Stimulated activated naive CD8-positive, alpha-beta T cell treated with anti-CD3 and anti-CD28 coated beads, Interleukin-15, Interleukin-2, amounts not matched to agents 100 U/mL and 50 U/mL, for 24 hours (primary cell): ENCODE results near the gene ARHGEF12.

Experiments
- ATAC-seq: fragments of 150-1000 bp; cut with Tn5 transposase; one replicate; pipeline ENCODE4 v1.10.0; 2021
- DNase-seq: peaks from one replicate; pipeline ENCODE4 v3.0.0; 2021

The ARHGEF12 gene

DNA sequence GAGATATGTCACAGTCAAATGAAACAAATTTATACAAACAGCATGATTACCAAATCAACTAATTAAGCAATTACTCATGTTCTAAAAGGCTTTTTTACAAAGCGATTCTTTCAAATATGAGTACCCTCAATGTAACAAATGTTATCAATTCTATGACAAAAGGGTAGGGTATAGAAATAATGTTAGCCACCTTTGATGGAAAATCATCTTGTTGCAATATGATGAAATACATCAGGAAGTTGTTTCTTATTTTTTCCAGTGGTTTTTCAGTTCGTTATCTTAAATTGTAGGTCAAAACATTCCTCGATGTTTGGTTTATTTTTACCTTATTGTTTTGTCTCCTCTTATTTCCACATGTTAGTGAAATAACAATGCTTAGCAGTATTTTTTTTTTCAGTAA is 6.5 kb downstream of the ARHGEF12 start:
- ATAC-seq, result no peak
- no peak for DNase-seq

DNA sequence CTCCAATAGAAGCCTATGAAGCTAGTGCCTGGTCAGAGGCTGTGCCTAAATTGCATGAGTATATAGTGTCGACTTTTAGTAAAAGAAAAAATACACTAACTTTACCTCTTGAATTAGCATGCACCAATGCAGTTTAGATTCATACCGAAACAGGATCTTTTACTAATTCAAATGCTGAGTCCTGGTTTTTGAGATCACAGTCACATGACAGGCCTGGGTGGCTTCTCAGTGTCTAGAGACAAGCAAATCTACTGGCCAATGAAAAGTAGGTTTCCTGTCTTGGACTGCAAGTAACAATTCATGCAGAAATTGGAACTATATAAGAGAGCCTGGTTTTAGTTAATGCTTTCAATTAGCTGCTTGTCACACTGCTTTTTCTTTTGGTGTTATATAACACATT is 7.2 kb downstream of the ARHGEF12 start:
- no peak for ATAC-seq
- no peak for DNase-seq

DNA sequence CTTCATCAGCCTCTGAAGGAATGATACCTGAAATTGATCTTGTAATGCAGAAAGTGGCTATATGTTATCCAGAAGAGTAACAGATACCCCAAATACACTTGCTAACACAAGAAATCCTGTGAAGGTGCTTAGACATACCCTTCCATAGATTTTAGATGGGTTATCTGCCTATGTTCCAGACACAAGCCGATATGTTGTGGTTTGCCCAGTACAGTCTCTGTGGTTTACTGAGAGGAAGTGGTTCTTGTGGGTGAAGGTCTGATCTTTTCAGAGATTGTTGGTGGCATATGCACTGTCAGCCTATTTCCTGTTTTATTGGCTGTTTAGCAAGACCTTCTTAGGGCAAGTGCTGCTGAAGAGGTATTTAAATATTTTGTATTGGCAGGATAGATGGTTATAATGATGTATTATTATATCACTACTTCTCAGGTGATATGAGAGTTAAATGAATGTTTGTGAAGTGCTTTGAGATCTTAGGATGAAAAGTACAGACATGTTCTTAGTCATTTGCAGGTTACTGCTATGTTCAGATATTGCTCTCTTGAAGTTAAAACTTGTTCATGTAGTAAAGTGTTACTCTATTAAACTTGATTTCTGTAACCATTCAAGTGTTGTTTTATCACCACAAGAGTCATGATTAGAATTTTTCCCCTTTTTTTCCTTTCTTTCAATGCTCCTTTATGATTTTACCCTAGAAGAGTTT is 8.2 kb downstream of the ARHGEF12 start:
- peak; percentile 89 for ATAC-seq
- DNase-seq, result peak; percentile 44

DNA sequence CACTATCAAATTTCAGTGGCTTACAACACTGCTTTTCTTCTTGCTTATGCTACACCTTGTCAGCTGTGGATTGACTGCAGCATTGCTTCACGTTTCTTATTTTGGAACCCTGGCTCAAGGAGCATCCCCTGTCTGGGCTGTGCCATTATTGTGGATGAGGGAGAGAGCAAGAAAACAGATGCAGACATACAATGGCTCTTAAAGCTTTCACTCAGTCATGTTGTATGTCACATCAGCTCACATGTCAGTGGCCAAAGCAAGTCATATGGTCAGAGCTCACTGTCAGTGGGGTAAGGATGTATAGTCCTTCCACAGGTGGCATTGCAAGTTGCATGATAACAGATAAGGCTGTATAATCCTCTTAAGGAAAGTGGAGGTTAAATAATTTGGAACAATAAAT is 10.0 kb downstream of the ARHGEF12 start:
- DNase-seq (no peak), ATAC-seq (no peak)

DNA sequence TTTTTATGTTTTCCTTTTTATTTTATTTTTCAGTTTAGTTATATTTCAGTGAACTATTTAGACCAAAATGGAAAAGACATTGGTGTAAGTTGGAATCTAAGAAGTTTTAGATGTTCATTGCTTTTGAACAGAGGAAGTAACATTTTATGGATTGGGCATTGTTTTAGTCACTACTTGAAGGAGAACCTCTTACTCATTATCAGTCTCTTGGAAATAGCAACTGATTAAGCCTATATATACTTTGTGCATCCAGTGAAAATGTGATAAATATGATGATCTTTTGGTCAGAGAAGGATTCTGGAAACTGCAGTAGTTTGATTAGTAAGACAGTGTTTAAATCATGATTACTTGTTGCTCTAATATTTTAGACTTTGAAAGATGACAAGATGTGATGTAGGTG is 14.4 kb downstream of the ARHGEF12 start:
- ATAC-seq (no peak), DNase-seq (no peak)

DNA sequence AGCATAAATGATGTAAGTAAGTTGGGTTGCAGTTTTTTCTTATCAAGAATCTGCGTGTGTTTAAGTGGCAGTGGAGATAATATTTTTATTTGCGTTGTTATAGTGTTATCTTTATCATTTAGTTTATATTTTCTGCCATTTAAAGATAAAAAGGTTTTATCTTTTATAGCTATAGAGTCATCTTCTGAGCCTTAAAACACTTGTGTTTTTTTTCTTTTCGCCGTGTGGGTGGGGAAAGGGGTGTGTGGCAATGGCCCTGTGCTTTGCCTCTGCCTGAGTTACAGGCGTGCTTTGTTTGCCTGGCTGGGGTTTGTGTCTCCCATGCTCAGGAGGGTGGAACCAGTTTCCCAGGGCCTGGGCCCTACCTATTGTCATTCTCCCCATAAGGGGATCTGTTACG is 16.2 kb downstream of the ARHGEF12 start:
- ATAC-seq (no peak), DNase-seq (no peak)

DNA sequence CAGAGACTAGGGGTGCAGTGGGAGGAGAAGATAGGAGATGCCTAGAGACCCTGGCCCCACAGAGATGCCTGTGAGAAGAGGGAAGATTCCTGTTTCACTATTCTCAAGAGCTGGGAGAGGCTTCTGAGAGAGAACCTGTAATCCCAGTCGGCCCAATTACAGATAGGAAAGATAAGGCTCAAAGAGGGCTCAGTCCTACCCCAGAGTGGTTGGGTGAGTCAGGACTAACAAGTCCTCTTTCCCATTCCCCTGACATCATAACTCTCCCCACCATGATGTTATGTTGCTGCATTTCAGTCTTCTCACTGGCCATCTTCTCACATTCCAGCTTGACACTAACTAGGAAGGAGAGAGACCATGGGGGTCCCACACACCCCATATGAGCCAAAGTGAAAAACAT is 17.9 kb downstream of the ARHGEF12 start:
- ATAC-seq, result no peak
- DNase-seq, result no peak

DNA sequence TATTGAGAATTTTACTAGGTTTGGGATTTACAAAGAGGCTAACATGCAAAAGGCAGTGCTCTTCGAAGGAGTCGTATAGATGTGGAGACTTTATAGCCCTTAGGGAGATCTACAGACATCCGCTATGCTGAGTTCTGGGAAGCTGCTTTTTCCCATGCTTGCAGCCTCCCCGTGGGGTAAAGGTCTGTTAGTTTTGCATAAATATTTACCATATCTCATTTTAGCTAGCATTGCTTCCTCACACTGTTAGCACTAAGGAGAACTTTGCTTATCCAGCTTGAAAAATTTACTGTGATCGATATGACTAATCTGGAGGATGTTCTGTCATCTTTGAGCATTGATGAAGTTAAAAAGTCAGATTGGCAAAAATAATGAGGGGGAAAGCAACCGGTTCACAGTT is 18.6 kb downstream of the ARHGEF12 start:
- DNase-seq (no peak), ATAC-seq (no peak)

DNA sequence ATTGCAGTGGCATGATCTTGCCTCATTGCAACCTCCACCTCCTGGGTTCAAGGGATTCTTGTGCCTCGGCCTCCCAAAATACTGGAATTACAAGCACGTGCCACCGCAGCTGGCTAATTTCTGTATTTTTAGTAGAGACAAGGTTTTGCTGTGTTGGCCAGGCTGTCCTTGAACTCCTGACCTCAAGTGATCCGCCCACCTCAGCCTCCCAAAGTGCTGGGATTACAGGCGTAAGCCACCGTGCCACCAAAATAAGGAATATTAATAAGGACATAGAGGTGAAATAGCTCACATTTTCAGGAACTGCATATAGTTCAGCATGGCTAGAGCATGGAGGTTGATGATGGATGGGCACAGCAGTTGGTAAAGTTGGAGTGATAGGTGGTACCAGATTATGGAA is 21.4 kb downstream of the ARHGEF12 start:
- DNase-seq, result no peak
- no peak for ATAC-seq

DNA sequence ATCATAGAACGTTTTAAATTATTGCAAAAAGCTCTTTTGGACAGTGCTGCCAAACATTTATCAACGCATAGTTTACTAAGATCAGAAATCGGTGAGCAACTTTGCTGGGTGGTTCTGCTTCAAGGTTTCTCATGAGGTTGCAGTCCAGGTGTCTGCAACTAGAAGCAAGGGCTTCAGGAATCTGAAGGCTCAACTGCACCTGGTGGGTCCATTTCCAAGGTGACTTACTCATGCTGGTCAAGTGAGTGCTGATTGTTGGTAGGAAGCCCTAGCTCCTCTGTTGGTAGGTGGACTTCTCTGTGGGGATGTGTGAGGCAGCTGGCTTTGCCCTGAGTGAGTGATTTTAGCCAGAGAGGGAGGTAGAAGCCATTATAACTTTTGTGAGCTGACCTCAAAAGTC is 22.5 kb downstream of the ARHGEF12 start:
- no peak for DNase-seq
- no peak for ATAC-seq

DNA sequence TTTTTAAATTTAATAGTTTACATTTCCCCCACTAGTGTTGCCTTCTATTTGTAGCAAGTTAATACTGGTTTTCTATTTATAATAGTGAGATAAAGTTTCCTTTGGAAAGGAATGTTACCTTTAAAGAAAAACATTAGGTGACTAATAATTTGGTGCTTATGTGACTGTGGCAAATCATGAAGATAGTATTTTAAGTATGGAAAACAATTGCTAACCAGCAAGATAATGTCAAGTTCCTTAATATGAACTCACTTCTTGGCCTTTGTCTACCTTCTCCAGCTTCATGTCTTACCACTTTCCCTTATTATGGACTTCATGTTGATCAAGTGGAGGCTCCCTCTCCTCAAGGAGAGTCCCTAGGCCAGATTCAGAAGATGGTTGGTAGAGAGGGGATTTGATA is 27.2 kb downstream of the ARHGEF12 start:
- ATAC-seq, result no peak
- DNase-seq, result no peak

DNA sequence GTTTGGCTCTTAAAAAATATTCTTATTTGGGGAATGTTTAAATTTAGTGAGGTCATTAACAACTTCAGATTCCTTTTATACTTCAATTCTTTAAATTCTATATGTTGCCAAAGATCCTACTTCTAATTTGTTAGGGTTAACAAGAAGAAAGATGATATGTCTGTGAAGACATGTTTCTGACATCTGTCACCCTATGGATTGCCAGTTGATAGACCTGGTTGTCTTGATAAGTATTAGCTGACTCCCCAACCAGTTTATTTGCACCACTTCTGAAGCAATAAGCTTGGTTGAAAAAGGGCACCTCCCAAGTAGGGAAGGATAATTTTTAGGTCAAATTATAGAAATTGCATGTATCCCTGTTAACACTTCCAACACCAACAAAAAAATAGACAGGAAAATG is 29.3 kb downstream of the ARHGEF12 start:
- no peak for DNase-seq
- ATAC-seq, result no peak

DNA sequence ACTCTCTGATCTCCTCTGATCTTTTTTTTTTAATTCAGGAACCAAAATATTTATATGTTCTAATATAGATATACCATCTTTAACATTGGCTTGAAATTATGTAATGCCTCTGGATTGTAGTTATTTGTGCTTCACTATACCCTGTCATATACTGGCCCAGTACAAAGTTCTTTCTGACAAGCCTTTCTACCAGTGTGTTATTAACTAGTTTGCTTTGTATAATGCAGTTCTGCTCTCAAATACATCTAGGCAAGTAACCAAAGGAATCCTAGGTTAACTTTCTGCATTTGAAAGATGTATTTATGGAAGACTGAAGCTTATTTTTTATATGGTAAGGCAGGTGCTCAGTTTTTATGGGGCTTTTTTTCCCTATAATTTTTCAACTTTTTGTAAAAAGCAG is 36.1 kb downstream of the ARHGEF12 start:
- ATAC-seq (no peak), DNase-seq (no peak)

DNA sequence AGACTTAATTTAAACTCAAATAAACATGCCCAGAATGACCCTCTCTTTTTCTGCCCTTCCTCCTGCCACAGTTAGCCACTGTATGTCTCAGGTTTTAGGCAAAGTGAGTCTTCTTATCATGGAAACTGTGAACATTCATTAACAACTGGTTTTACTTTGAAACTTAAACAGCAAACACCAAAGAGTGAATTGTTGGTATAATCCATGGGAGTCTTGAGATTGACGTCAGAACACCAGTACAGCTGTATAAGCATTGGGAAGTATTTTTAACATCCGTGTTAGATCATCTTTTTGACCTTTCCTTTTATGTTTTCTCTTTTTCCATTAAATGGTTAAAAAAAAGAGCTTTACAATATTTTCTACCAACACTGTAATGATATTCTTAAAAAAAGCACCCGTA is 38.9 kb downstream of the ARHGEF12 start:
- DNase-seq (no peak), ATAC-seq (no peak)

DNA sequence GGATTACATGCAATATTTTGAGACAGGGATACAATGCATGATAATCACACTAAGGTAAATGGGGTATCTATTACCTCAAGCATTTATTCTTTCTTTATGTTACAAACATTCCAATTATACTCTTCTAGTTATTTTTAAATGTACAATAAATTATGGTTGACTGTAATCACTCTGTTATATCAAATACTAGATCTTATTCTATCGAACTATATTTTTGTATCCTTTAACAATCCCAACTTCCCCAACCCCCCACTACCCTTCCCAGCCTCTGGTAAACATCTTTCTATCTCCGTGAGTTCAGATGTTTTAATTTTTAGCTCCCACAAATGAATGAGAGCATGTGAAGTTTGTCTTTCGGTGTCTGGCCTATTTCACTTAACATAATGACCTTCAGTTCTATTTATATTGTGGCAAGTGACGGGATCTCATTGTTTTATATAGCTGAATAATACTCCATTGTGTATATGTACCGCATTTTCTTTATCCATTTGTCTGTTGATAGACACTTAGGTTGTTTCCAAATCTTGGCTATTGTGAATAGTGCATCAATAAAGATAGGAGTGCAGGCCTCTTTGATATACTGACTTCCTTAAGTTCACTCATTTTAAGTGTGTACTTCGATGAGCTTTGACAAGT is 40.5 kb downstream of the ARHGEF12 start:
- DNase-seq (no peak), ATAC-seq (no peak)

DNA sequence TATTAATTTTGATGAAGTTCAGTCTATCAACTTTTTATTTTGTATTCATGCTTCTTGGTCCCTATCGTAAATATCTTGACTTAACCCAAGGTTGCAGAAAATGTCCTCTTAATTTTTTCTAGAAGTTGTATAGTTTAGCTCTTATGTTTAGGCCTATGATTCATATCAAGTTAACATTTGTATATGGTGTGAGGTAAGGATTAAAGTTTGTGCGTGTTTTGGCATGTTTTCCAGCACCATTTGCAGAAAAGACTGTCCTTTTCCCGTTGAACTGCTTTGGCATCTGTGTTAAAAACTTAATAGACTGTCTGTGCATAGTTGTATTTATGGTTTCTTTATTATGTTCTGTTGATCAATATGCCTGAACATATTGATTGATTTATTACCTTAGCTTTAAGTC is 42.3 kb downstream of the ARHGEF12 start:
- ATAC-seq (no peak), DNase-seq (no peak)

DNA sequence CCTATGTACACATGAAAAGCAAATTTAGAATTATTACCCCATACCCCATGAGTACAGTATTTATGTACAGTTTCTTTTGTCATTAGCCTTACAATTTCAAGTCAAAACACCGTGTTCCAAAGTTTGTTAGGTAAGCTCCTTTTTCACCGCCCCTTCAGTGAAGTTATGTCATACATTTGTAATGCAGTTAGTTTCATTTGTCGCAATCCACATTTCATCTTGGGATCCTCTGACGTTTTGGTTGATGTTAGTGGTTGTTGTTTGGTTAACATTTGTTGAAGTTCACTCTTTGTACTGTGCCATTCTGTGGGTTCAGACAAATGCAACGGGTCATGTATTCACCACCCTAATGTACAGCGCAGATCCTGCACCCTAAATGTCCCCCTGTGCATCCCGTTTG is 45.2 kb downstream of the ARHGEF12 start:
- DNase-seq (no peak), ATAC-seq (no peak)

DNA sequence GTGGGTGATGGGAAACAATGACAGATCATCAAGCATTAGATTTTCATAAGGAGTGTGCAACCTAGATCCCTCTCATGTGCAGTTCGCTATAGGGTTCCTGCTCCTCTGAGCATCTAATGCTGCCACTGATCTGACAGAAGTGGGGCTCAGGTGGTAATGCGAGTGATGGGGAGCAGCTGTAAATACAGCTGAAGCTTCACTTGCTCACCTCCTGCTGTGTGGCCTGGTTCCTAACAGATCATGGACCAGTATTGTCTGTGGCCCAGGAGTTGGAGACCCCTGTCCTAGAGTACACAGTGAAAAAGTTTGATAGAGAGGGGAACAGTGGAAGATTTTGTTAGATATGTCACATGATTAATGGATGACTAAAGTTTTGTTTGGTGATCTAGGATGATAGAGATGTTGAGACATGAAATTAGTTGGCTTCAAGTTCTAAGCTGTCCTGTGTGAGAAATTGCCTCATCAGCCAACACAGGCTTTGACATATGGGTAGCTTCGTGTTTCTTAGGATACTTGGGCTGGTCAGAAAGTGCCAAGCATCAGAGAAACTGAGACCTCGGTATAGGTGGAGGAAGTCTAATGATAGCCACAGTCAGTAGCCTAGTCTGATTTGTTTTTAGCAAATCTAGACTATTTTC is 47.4 kb downstream of the ARHGEF12 start:
- no peak for DNase-seq

DNA sequence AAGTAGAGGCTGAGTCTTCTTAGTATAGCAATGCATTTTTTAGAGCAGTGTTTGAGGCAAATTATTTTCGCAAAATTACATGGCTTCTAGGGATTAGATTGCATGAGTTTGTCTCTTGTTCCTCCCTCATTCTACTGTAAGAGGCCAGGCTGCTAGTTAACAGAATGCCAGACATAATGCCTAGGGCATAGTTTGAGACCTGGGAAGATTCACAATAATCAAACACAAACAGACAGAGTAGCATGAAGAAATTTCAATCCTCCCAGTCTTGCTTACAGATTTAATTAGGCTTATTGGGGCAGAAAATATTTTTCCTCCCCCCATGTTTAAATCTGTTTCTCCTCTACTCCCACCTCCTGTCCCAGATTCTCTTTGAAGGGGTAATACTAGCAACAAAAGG is 48.3 kb downstream of the ARHGEF12 start:
- DNase-seq (no peak), ATAC-seq (no peak)

More for the DNA sequence above, 47.4 kb downstream of the ARHGEF12 start:
- ATAC-seq, result no peak

DNA sequence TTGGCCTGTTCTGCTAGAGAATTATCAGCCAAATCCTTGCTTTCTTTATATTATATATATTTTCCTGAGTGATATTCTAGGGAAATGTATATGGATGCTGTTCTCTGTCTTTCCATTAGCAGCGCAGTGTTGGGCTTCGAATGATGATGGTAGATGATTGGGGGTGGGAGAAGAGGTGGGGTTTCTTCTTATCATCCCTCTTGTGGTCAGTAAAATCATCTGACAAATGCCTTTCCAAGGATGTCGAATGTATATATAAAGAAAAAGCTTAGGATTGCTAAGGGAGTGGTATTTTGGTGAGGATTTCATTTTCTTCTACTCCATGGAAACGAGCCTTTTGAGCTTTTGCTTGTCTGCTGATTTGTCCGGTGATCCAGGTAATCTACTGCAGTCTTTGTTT is 48.9 kb downstream of the ARHGEF12 start:
- ATAC-seq (no peak), DNase-seq (no peak)

DNA sequence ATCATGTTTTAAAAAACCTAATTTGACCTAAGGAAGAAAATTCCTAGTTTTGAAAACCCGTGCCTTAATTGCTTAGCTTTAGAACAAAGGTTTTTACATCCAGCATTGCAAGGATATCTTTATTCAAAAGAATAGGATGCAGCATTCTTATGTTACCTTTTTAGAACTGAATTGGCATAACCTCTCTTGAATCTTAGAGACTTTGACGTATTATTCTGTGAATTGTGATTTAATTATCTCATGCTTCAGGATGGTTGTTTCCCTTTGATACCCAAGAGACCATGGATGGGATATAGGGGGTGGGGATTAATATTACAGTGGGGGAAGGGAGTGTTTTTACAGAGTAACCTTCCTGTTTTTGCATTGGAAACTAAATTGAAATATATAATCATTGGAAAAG is 49.4 kb downstream of the ARHGEF12 start:
- ATAC-seq, result no peak
- no peak for DNase-seq

DNA sequence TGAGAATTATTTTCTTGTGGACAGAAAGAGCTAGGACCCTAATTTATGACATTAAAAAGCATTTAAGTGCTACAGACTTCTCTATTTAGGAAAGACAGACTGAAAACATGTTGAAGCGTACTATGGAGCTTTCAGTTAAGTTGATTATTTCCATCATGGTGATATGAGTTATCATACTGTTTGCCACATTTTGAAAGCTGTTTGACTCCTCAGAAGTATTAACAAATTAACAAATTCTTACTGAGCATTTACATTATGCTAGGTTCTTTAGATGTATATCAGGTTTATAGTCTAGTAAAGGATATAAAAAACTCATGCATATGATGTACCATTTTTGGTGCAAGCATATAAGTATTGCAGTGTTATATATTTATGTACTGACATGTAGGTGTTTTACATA is 50.1 kb downstream of the ARHGEF12 start:
- ATAC-seq (no peak), DNase-seq (no peak)

DNA sequence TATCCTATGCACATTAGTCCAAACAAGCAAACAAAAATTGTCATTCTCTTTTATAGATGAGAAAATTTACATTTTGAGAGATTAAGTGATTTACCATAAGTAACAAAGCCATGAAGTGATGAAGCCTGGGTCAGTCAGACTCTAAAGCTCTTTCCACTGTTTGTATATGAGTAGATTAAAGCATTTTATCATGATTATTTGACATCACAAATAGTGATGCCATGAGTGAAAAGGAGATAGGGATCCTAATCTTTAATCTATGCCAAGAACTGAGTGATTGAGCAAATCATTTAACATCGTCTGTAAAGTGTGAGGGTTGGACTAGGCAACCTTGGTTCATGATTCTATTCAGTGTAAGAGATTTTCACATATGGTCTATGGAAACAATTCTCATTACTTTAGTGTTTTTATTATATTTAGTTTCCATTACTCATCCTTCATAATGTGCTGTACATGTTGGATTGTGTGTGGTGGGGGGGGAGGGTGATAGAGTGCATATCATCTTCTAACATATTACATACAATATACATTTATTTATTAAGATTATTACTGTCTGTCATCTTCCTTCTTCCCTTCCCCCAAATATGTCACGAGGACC is 50.7 kb downstream of the ARHGEF12 start:
- ATAC-seq (no peak), DNase-seq (no peak)

DNA sequence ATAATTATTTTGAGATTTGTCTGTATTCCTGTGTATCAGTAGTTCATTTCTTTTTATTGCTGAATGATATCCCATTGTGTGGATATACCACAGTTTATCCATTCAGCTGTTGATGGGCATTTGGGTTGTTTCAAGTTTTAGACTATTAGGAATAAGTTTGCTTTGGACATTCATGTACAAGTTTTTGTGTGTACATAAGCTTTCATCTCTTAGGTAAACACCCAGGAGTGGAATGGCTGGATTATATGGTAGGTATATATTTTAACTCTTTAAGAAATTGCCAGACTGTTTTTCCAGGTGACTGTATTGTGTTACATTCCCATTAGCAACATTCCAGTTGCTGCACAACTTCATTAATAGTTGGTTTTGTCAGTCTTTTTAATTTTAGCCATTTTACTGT is 52.0 kb downstream of the ARHGEF12 start:
- no peak for DNase-seq
- no peak for ATAC-seq
